Liver (tissue), 9 donors: ENCODE data around the gene DEAF1. TPM values are rescaled to one million over a fixed set of nuclear protein-coding genes. Genes with fewer than 3 reads are reported as not detected.

Source experiments
- DNase-seq: peaks from one replicate; pipeline ENCODE4 v3.0.0-alpha.2; 2017; ENCODE audit warnings: low spot score
- H3K27ac ChIP-seq, 2 donors: one replicate each; pipeline ENCODE4 v1.7.0; 2013; ENCODE audit warnings: inconsistent platforms in 2 of 2, low read length in 2 of 2, control low read depth in 1 of 2, low read depth in 1 of 2, mild to moderate bottlenecking in 1 of 2
- H3K27me3 ChIP-seq, 4 donors: one replicate each; pipeline versions ENCODE4 v1.6.1 to v1.7.0; 2013; ENCODE audit warnings: low read length in 3 of 4, inconsistent platforms in 1 of 4, mild to moderate bottlenecking in 1 of 4, moderate library complexity in 1 of 4; ENCODE audit not compliant: control insufficient read depth in 4 of 4, insufficient read depth in 4 of 4
- H3K36me3 ChIP-seq, 4 donors: one replicate each; pipeline versions ENCODE4 v1.6.1 to v1.7.0; 2013; ENCODE audit warnings: low read length in 3 of 4, mild to moderate bottlenecking in 3 of 4, low read depth in 1 of 4, moderate library complexity in 1 of 4; ENCODE audit not compliant: control insufficient read depth in 4 of 4, insufficient read depth in 3 of 4
- H3K4me1 ChIP-seq, 4 donors: one replicate each; pipeline versions ENCODE4 v1.6.1 to v1.7.0; 2013; ENCODE audit warnings: low read length in 3 of 4, mild to moderate bottlenecking in 3 of 4, moderate library complexity in 1 of 4; ENCODE audit not compliant: control insufficient read depth in 4 of 4, insufficient read depth in 4 of 4
- H3K4me3 ChIP-seq, 3 donors: one replicate each; pipeline versions ENCODE4 v1.6.1 to v1.7.0; 2013; ENCODE audit warnings: low read length in 3 of 3, control low read depth in 1 of 3, low read depth in 1 of 3, mild to moderate bottlenecking in 1 of 3
- H3K9ac ChIP-seq, 2 donors: one replicate each; pipeline ENCODE4 v1.7.0; 2013; ENCODE audit warnings: low read length in 2 of 2, mild to moderate bottlenecking in 2 of 2, moderate library complexity in 2 of 2, control low read depth in 1 of 2, low read depth in 1 of 2
- H3K9me3 ChIP-seq, 4 donors: one replicate each; pipeline versions ENCODE4 v1.6.1 to v1.7.0; 2013; ENCODE audit warnings: low read length in 3 of 4; ENCODE audit not compliant: control insufficient read depth in 4 of 4
- GABPA ChIP-seq, 2 donors: IDR thresholded peaks in 1 of 2; conservative IDR thresholded peaks in 1 of 2; 2 replicates each; pipeline ENCODE4 v1.6.1; 2016; ENCODE audit warnings: antibody characterized with exemption in 2 of 2, mild to moderate bottlenecking in 1 of 2, moderate library complexity in 1 of 2
- JUND ChIP-seq, 2 donors: IDR thresholded peaks; 2 replicates each; pipeline ENCODE4 v1.6.1; 2016; ENCODE audit warnings: antibody characterized with exemption in 2 of 2
- MAX ChIP-seq: IDR thresholded peaks from 2 replicates; pipeline ENCODE4 v1.6.1; 2016; ENCODE audit warnings: antibody characterized with exemption
- RAD21 ChIP-seq, 2 donors: IDR thresholded peaks; 2 replicates each; pipeline ENCODE4 v1.6.1; 2016; ENCODE audit warnings: antibody characterized with exemption in 2 of 2, mild to moderate bottlenecking in 2 of 2
- REST ChIP-seq: IDR thresholded peaks from 2 replicates; pipeline ENCODE4 v1.6.1; 2016; ENCODE audit warnings: antibody characterized with exemption, mild to moderate bottlenecking
- RXRA ChIP-seq, 2 donors: IDR thresholded peaks; 2 replicates each; pipeline ENCODE4 v1.6.1; 2017 to 2018; ENCODE audit warnings: antibody characterized with exemption in 2 of 2, mild to moderate bottlenecking in 1 of 2
- SP1 ChIP-seq: IDR thresholded peaks from 2 replicates; pipeline ENCODE4 v1.6.1; 2018; ENCODE audit warnings: antibody characterized with exemption, mild to moderate bottlenecking
- ZBTB33 ChIP-seq: IDR thresholded peaks from 2 replicates; pipeline ENCODE4 v1.6.1; 2016; ENCODE audit warnings: antibody characterized with exemption
- WGBS: extraction: QIAGEN DNeasy Blood & Tissue Kit; methylation state at CpG from one replicate; pipeline ENCODE4 v1.1.7; 2013; 5-methylcytosine and 5-hydroxymethylcytosine counted together
- polyA plus RNA-seq, 2 donors: library from polyadenylated mRNA; stranded (reverse) in 1 of 2; unstranded in 1 of 2; fragments of 200-250 nt in 1 of 2; fragments of >200 nt in 1 of 2; fragmentation: Nextera tagmentation in 1 of 2; extraction: Ambion mirVana in 1 of 2; gene quantifications; one replicate each; pipeline versions ENCODE4 v1.2.1 to v1.2.3, GENCODE V29; 2013 to 2015
- total RNA-seq, 2 donors: library from RNA; depleted of rRNA; stranded (reverse); fragments of >200 nt; gene quantifications; one replicate each; pipeline ENCODE4 v1.2.3, GENCODE V29; 2014
- donor health status: healthy.
- donor health status: healthy.
- donor health status: healthy.
- donor health status: healthy.
- donor health status: healthy.

DEAF1 gene
- total and polyA plus RNA-seq, 4 donors = 7.0 to 11.4 (median 10.1) TPM

DNA sequence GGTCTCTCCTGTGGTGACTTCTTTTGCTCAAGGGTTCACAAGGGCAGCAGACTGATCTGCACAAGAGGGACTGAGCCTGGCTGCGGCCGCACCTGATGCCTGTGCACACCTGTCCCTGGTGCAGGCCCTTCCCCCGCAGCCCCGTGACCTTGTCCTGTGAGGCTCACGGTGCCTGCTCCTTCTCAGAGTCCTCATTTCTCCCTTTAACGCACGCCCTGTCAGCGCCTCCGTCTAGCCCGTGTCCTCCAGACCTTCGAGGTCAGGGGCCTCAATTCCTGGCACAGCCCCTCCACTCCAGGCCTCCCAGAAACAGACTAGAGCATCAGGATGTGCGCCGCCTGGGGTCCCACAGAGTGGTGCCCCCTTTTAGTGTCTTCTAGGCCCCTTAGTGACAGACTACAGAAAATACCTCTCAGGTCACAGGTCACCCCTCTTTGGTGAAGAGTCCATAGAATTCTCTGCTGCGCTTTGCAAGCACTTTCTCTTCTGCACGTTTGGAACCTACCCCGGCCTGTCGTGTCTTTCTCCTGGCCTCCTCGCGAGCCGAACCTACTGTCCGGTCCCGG lies 59.0 kb downstream of the DEAF1 start:
- Histone ChIP-seq H3K4me1 (peaks cover 3 to 16% (median 7%) of the 10 kb centered on the region in 4 donors), H3K36me3 (no peaks in the 10 kb centered on the region), H3K27ac (no peak overlapping the region), H3K9me3 (no peaks in the 10 kb centered on the region), H3K9ac (no peak overlapping the region), H3K27me3 (no peaks in the 10 kb centered on the region), H3K4me3 (no peak overlapping the region)
- 77% methylated on average over 22 of the region's 22 CpGs for WGBS
- no peak for DNase-seq
- TF ChIP-seq REST = no peak
- no peak for TF ChIP-seq RXRA (IDR thresholded peaks at IDR 0.05)

DNA sequence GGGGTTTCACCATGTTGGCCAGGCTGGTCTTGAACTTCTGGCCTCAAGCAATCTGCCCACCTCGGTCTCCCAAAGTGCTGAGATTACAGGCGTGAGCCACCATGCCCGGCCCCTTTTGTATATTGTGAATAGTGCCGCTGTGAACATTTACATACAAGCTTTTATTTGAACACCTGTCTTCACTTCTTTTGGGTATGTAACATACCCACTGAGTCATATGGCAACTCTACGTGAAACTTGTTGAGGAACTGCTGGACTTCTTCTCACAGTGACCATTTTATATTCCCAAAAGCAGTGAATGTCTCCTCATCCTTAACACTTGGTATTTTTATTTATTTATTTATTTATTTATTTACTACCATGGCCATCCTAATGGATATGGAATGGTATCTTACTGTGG lies 64.2 kb downstream of the DEAF1 start:
- TF ChIP-seq MAX (no peak), RXRA (IDR thresholded peaks at IDR 0.05) (no peak), ZBTB33 (no peak), GABPA (IDR thresholded peaks at IDR 0.05 in 1 of 2, conservative IDR thresholded peaks at IDR 0.05 in 1 of 2) (no peak), JUND (IDR thresholded peaks at IDR 0.05) (no peak), SP1 (no peak)
- Histone ChIP-seq H3K9me3 (no peaks in the 10 kb centered on the region), H3K4me3 (no peak overlapping the region), H3K9ac (no peak overlapping the region), H3K4me1 (no peaks in the 10 kb centered on the region), H3K36me3 (no peaks in the 10 kb centered on the region), H3K27ac (no peak overlapping the region), H3K27me3 (no peaks in the 10 kb centered on the region)
- 97% methylated on average over 5 of the region's 5 CpGs for WGBS
- no peak for DNase-seq

- 61% methylated on average over 10 of the region's 10 CpGs for WGBS
- no peaks in the 10 kb centered on the region for H3K27me3 ChIP-seq
- TF ChIP-seq RXRA (IDR thresholded peaks at IDR 0.05) (no peak), RAD21 (IDR thresholded peaks at IDR 0.05) (peak in 1 of 2 donors; percentile 8)
- H3K4me1 ChIP-seq = peaks cover 3 to 13% (median 5%) of the 10 kb centered on the region in 4 donors
- H3K4me3 ChIP-seq = no peak overlapping the region
- no peak overlapping the region for H3K9ac ChIP-seq
- H3K27ac ChIP-seq = no peak overlapping the region
- no peaks in the 10 kb centered on the region for H3K9me3 ChIP-seq
- no peaks in the 10 kb centered on the region for H3K36me3 ChIP-seq
- DNase-seq = no peak
These were observed 65.8 kb downstream of the DEAF1 start for GRCh38 chr11:629237-629583.
